Activated T-cell treated with anti-CD3 and anti-CD28 coated beads, Interleukin-2, amount 50 U/mL, for 72 hours (primary cell): Measurements from ENCODE around the gene SSH3. TPM values are rescaled to one million over a fixed set of nuclear protein-coding genes. Genes with fewer than 3 reads are reported as not detected.
A peak's percentile ranks its signal among the peaks of the same experiment; 100 is the strongest.

Experiments
- ATAC-seq, 2 donors: fragments of 150-1000 bp; cut with Tn5 transposase; replicated peaks in 1 of 2; 2 replicates each; pipeline ENCODE4 v1.10.0; 2021; ENCODE audit warnings: moderate library complexity in 2 of 2, mild to moderate bottlenecking in 1 of 2
- DNase-seq, 2 donors: peaks; one replicate each; pipeline ENCODE4 v3.0.0; 2021 to 2022; ENCODE audit warnings: mixed read lengths in 1 of 2
- H3K27ac Mint-ChIP-seq: one replicate; pipeline ENCODE4 v1.8.0; 2022; ENCODE audit warnings: mild to moderate bottlenecking, moderate library complexity, mixed read lengths
- H3K27me3 Mint-ChIP-seq: one replicate; pipeline ENCODE4 v1.8.0; 2022; ENCODE audit warnings: low read depth, mixed read lengths
- H3K36me3 Mint-ChIP-seq, 2 donors: one replicate each; pipeline ENCODE4 v1.8.0; 2022; ENCODE audit warnings: mixed read lengths in 2 of 2, mild to moderate bottlenecking in 1 of 2; ENCODE audit not compliant: insufficient read depth in 2 of 2
- H3K4me1 Mint-ChIP-seq: one replicate; pipeline ENCODE4 v1.8.0; 2022; ENCODE audit warnings: low read depth, mixed read lengths
- H3K4me3 Mint-ChIP-seq, 2 donors: one replicate each; pipeline ENCODE4 v1.8.0; 2022; ENCODE audit warnings: mild to moderate bottlenecking in 2 of 2, mixed read lengths in 2 of 2, moderate library complexity in 2 of 2
- H3K9me3 Mint-ChIP-seq, 2 donors: one replicate each; pipeline ENCODE4 v1.8.0; 2022; ENCODE audit warnings: mixed read lengths in 2 of 2
- total RNA-seq, 2 donors: library from RNA; stranded (reverse); gene quantifications; one replicate each; pipeline ENCODE4 v1.2.3, GENCODE V29; 2022

Gene SSH3
- total RNA-seq, 2 donors from 2014 or later, result 13.3 to 20.3 TPM

DNA sequence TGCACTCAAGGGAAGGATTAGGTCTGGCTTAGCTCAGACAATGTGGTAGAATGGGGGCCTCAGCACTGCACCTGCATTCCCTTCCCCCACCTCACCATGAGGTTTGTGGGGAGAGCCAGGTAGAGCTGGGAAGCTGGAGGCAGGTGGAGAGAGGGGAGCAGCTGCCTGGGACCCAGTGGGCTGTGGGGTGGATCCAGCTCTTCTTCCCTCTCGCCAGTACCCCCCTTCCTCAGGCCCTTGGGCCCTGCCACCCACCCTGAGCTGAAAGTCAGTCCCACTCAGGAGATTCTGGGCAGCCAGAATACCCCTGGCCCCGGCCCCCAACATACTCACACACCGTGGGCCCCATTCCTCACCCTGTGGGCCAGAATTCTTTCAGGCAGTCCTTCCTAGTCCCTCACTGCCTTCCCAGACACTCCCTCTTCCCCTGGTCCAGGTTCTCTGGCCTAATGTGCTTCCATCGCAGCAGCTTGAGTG, 53.1 kb downstream of the SSH3 start:
- DNase-seq, result no peak
- Mint-ChIP-seq H3K4me3 (peak overlapping the region; percentile 8 to 57), H3K4me1 (peaks cover 34% of the 10 kb centered on the region), H3K27ac (peak overlapping the region; percentile 59), H3K27me3 (no peaks in the 10 kb centered on the region), H3K9me3 (no peaks in the 10 kb centered on the region), H3K36me3 (peaks cover 0 to 1% of the 10 kb centered on the region in 2 donors)
- no peak for ATAC-seq

DNA sequence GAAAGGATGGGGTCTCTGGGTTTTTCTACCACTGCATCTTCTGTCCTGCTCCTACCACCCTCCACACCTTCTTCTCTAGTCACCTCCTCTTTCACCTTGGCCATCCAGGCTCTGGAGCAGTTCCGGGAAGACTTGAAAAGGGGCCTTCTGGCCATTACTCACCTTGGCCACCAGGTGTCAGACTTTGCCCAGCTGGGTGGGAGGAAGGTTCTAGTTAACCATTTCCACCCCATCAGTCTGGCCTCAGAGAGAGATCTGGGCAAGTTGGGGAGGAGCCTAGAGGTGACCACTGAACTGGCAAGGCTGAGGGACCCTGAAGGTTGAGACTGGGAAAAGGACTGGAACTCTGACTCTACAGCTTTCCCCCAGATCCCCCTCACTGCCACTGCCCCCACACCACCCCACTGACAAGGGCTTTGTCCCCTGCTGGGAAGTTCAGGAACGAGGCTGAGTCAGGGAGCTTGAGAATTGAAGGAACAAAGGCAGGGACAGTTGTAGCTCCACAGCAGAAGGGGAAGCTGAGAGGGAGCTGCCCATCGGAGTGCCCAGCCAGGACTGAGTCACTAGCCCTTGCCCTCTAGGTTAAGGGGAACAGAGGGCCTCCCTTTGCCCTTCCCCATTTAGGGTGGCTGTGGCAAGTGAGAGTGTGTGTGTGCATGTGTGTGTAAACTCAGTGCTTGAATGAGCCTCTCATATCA, 53.7 kb downstream of the SSH3 start:
- DNase-seq (peak; percentile 69 to 77), ATAC-seq (peak in 1 of 2 donors; percentile 14)
- no peaks in the 10 kb centered on the region for H3K27me3 Mint-ChIP-seq
- no peaks in the 10 kb centered on the region for H3K36me3 Mint-ChIP-seq
- H3K4me3 Mint-ChIP-seq, result peak overlapping the region; percentile 8 to 57
- H3K9me3 Mint-ChIP-seq, result no peaks in the 10 kb centered on the region
- peaks cover 30% of the 10 kb centered on the region for H3K4me1 Mint-ChIP-seq
- H3K27ac Mint-ChIP-seq, result peak overlapping the region; percentile 35

DNA sequence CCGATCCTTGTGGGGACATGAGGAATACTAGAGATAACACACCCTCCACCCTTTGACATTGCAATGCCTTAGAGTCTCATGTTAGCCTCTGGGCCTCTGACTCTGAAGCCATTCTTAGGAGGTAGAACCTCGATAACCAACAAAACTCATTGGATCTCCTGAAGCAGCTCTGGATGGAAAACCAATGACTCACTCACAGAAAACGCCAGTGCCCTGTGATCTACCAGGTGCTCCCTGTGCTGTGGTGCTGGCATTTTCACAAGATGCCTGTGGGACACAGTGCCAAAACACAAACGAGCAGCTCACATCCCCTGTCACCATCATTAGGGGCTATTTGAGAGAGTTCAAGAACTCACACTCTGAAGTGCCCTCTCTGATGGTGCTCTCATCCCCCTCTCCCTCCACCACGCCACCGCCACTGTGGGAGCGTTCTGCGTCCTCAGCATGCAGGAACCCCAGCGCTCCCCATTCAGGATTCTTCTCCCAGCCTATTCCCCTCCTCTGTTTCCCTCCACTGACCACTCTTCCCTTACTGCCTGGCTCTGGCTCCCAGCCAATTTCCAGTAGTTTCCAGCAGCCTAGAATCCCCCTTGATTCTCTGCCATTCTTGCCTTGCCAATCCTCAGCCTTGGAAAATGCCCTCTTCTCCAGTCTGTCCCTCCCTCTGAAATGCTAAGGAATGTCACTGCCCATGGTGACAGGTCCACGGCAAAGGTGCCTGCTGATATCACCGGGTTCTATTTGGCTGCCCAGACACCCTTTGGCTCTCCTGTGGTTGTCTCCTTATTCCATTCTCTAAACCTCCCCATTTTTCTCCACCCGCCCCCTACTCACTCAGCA, 54.7 kb downstream of the SSH3 start:
- H3K4me3 Mint-ChIP-seq, result no peak overlapping the region
- H3K4me1 Mint-ChIP-seq, result peaks cover 22% of the 10 kb centered on the region
- peaks cover 7% of the 10 kb centered on the region for H3K27me3 Mint-ChIP-seq
- no peak overlapping the region for H3K27ac Mint-ChIP-seq
- H3K36me3 Mint-ChIP-seq, result no peaks in the 10 kb centered on the region
- DNase-seq, result no peak
- no peaks in the 10 kb centered on the region for H3K9me3 Mint-ChIP-seq
- no peak for ATAC-seq

Other genes starting within 250 kb of the SSH3 start
- gene RHOD, start 246.7 kb upstream of the SSH3 start, total RNA-seq, result 1 to 10 TPM; 2.6 to 3.4 TPM
- 100 to 1,000 TPM; 104 to 107 TPM for gene KDM2A, start 184.3 kb upstream of the SSH3 start, total RNA-seq
- 100 to 1,000 TPM; 379 to 422 TPM for gene GRK2, start 37.1 kb upstream of the SSH3 start, total RNA-seq
- 10 to 100 TPM; 78.5 to 90.9 TPM for gene ANKRD13D, start 14.2 kb upstream of the SSH3 start, total RNA-seq
- gene POLD4, start 50.0 kb downstream of the SSH3 start, total RNA-seq, result 10 to 100 TPM; 68.5 to 74.1 TPM
- under 1 TPM; 0.22 to 0.93 TPM for gene CLCF1, start 70.1 kb downstream of the SSH3 start, total RNA-seq
- gene RAD9A, start 88.5 kb downstream of the SSH3 start, total RNA-seq, result 10 to 100 TPM; 36.7 to 41.2 TPM
- gene PPP1CA, start 98.3 kb downstream of the SSH3 start, total RNA-seq, result 100 to 1,000 TPM; 211 to 244 TPM
- 100 to 1,000 TPM in 1 of 2 donors, 10 to 100 TPM in 1; 93.3 to 120 TPM for gene TBC1D10C, start 100.6 kb downstream of the SSH3 start, total RNA-seq
- 1 to 10 TPM; 3.8 to 5.0 TPM for gene CARNS1, start 112.1 kb downstream of the SSH3 start, total RNA-seq
- 10 to 100 TPM; 55.0 to 56.1 TPM for gene RPS6KB2, start 125.0 kb downstream of the SSH3 start, total RNA-seq
- gene PTPRCAP, start 134.2 kb downstream of the SSH3 start, total RNA-seq, result 100 to 1,000 TPM in 1 of 2 donors, 10 to 100 TPM in 1; 94.5 to 119 TPM
- gene CORO1B, start 139.9 kb downstream of the SSH3 start, total RNA-seq, result 10 to 100 TPM; 58.2 to 91.9 TPM
- not detected for gene GPR152, start 149.2 kb downstream of the SSH3 start, total RNA-seq
- 10 to 100 TPM in 1 of 2 donors, 1 to 10 TPM in 1; 8.9 to 10.4 TPM for gene CABP4, start 151.8 kb downstream of the SSH3 start, total RNA-seq
- 10 to 100 TPM; 53.2 to 59.7 TPM for gene TMEM134, start 165.7 kb downstream of the SSH3 start, total RNA-seq
- gene AIP, start 179.5 kb downstream of the SSH3 start, total RNA-seq, result 100 to 1,000 TPM; 172 to 184 TPM
- 100 to 1,000 TPM in 1 of 2 donors, 10 to 100 TPM in 1; 94.3 to 118 TPM for gene PITPNM1, start 201.8 kb downstream of the SSH3 start, total RNA-seq
- gene CDK2AP2, start 204.6 kb downstream of the SSH3 start, total RNA-seq, result 100 to 1,000 TPM; 103 to 137 TPM
- not detected for gene CABP2, start 219.9 kb downstream of the SSH3 start, total RNA-seq